HG03432 (cell line): ENCODE data around the gene EPB41L4B.

Experiments used
- ATAC-seq: cut with Tn5 transposase; IDR thresholded peaks from one replicate; pipeline ENCODE4 v1.9.1; 2021; ENCODE audit warnings: mild to moderate bottlenecking, moderate library complexity; ENCODE audit not compliant: unreplicated experiment

EPB41L4B gene

DNA sequence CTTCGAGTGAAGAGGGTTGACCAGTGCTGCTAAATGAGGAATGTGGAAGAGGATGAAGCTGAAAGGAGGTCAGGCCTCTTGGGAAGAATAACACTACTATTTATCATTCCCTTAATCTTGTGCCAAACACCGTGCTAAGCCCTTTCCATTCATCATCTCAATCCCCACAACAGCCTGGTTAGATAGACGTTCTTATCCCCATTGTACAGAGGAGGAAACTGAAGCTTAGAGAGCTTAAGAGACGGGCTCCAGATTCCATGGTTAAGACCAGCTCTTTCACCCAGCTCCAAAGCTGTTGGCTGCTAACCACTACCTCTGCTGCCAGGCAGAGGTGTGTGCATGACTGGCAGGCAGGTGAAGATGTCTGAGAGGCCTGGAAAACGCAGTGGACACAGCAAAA is 868 bp upstream of the EPB41L4B start:
- no peak for ATAC-seq

DNA sequence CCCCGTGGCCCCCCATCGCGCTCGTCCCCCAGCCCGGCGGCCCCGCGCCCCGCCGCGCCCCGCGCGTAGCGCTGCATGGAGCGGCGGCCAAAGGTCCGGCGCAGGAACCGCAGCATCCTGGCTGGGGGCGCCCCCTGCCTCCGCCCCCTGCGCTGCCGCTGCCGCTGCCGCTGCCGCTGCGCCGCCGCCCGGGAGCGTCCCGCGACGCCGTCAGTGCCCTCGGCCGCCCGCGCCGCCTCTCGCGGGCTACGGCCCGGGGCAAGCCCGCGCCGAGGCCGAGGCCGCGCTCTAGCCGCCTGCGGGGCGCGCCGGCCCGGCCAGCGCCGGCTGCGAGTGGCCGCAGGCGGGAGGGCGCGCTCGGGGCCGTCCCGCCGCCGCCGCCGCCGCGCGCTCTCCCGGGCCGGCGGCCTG is 523 bp downstream of the EPB41L4B start:
- ATAC-seq, result peak; percentile 47

DNA sequence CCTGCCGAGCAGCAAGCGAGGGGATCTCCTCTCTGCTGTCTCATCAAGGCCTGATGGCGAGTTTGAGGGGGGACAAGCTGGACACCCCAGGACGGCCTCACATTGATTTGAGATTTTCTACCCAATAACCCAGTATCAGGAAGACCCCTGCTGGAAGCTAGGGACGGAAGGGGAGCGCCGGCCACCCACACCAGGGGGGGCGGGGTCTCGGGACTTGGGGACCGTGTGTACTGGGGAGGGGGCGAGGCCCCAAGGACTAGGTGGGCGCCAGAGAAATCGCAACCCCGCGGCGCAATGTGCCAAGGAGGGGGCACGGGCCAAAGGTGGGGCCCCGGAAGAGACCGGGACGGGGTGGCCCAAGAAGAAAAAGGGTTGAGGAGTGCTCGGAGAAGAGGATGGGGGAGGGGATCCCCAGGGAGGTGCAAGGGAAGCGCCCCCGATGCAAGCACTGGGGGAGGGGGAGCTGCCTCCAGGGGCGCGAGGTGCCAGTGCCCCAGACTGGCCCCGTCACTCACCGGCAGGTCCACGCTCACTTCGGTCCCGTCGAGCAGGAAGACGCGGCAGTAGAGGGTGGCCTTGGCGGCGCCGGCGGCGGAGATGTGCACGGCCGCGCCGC is 1.1 kb downstream of the EPB41L4B start:
- peak; percentile 20 for ATAC-seq

DNA sequence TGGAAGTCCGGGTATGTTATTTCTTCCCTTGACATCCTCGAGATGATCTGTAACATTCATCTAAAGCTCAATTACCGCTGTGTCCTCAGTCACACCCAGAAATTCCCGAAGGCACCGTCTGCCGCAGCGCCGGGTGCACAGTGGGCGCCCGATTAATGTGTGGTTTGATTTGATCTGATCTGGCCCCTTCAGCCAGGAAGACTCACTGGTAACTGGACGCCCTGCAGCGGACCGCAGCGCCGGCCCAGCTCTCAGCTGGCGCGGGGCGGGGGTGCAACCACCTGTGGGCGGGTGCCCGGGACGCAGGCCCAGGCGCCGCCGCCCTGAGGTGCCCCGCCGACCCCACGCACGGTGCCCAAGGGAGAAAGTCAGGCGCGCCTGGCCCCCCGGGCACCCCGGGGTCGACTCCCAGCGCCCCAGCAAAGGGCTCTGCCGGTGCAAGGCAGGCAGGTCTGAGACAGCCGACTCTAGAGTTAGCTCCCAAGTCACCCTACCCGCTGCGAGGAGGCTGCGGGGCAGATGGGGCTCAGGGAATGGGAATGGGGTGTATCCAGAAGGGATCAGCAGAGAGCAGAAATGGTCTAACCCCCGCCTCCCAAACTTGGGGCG is 1.7 kb downstream of the EPB41L4B start:
- ATAC-seq, result no peak

DNA sequence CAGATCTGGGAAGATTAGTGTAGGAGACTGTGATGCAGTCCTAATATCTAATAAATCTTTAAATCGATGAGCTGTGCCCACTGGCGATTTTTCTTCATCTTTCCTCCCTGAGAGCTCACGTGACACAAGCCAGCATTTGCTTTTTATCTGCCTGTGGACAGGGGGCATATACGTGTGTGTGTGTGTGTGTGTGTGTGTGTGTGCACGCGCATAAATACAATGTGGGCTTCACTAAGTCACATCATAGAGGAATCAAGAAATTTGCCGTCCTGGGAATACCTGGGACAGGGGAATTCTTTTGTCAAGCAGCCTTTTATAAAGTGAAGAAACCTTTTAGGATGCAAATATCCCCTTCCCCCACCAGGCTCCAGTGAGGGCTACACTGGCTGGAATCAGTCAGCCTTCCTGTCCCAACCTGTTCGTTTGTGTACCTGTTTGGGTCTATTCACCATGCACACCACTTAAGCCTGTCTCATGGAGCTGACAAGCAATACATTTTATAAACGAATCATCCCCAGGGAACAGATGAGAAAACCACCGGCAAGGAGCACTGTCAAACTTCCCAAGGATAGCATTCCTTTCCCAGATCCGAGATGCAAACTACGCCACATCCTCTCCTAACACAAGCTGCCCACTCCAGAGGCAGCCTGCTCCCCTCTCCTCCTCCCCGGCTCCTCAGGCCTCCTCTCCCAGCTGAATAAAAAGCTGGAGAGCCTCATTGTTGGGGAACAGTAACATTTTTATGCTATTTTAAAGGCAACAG is 2.7 kb downstream of the EPB41L4B start:
- no peak for ATAC-seq

DNA sequence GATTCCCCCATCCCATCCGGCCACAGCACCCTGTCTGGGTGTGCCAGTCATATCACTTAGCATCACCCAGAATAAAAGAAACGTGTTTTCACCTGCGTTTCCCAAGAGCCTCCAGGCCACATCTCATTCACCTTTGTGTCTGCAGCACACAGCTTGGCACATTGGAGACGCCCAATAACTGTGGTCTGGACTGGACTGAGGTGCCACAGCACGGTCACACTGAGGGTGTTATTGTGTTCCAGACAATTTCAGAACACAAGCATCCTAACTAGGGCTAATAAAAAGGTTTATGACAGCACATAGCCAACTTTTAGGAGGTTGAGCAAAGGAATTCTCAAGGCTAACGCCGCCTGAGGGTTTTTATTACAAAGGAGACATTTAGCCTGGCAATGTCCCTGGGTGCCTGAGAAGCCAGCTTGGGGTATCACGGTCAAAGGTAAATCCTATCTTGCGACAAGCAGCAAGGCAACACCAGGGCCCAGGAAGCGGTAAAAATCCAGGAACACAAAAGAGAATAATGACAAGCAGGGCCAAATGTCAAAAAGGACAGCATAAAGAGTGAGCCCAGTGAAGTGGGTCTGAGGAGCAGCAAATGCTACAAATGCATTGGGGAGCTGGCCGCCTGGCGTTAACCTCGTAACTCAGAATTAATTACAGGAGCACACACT is 3.4 kb downstream of the EPB41L4B start:
- ATAC-seq, result no peak

DNA sequence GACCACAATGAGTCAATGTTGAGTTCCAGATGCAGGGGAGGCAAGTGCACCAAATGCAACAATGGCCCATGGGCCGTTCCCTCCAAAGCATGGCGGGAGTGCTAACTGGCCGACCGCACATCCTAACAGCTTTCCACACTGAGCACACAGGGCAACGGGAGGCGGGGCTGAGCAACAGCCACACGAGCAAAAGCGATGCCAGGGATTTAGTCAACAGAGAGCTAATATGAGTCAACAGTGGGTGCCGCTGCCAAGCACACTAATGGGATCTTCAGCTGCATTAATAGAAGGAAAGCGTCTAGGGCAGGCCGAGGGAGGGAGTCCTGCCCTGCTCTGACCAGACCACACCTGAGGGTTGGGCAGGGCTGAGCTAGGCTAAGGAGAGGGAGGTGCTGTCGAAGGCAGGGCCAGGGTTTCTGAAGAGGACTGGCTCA is 4.6 kb downstream of the EPB41L4B start:
- no peak for ATAC-seq

DNA sequence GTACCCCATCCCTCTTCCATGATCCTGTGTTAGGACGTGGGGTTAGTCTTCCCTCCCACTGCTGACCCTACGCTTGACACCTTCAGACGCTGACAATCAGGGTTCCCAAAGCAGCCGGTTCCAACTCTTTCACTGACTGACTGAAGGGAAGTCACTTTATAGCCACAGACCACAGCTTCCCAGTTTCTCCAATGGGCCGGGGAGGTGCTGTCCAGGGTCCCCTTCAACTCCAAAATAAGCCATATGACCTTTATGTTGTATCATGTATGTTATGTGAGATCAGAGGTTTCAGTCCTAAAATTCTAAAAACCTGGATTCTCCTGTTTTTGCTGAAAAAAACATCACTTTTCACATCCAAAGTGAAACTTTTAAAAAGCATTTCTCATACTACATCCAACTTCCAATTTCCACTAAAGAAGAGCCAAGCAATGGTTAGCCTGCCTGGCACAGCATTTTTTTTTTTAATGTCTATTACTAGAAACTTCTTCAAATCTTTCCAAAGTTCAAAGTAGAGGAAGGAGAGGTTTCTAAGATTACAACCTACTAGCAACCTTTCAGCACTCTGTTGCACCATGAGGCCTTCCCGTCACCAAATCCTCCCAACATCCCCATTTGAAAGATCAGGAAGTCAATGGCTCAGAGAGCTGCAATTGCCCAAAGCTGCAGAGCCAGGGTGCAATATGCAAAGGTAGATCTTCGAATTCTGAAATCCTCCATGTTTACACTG is 5.2 kb downstream of the EPB41L4B start:
- ATAC-seq, result no peak

DNA sequence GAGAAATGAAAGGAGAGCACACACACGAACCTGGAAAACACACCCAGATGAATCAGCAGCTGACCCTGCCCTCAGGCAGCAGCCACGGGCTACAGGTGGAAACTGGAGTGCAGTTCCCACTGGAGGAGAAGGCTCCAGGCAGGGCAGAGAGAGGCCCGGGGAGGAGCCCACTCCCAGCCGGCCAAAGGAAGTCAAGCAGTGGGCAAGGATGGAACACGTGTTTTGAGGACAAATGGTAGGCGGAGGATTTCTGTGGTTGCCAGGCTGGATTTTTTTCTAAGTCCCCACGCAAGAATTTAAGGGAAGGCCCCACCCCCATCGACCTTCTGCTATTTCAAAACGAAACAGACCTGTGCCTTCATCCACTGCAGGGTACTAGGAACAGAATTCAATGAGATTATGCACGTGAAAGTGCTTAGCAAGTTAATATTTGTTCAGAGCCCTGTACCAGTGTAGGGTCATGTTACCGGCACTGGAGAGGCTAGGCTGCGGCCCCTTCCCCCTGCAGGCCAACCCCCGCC is 6.8 kb downstream of the EPB41L4B start:
- ATAC-seq, result no peak

DNA sequence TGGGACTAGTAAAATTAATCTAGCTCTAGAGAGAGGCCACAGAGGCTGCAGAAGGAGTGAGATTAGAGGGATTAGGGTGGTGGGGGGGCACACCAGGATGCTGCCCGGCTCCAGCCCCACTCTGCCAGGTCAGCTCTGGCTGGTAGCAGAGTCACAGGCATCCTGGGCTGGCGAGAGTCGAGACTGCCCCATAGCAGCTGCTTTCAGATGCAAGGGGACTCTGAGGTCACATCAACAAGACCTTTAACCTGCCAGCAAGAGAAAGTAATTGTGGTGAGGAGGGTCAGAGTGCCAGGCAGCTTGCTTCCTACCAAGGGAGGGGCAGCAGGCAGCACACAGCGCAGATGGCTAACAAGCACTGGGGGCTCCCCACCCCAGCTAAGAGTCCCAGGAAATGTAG is 7.5 kb downstream of the EPB41L4B start:
- no peak for ATAC-seq

DNA sequence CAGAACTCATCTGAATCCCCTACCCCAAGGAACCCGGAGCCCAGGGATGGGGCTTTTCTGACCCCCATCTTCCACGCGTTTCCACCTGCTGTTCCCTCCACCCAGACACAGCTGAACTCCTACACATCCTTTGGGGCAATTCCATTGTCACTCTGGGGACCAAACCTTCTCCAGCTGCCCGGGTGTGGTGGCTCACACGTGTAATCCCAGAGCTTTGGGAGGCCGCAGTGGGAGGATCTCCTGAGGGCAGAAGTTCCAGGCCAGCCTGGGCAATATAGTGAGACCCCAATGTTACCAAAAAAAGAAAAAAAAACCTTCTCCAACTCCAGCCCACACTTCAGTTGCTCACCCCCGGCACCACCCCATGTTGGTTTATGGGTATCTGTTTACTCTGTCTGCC is 8.1 kb downstream of the EPB41L4B start:
- no peak for ATAC-seq

DNA sequence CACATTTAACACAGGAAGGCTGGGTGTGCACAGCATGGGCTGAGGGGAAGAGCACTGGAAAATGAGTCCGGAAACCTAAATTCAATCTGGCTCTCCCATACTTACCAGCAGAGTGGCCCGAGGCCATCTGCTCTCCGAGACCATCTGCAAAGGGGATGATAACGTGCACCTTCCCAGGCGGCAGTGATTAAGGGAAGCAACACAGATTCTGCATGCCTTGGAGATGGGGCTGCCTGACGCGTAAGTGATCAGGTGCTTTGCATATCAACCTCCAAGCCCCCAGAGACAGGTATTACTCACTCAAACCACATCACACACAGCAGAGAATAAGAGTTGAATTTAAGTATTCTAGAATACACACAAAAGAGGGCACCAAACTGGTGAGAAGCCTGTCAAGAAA is 9.1 kb downstream of the EPB41L4B start:
- ATAC-seq, result peak; percentile 91

DNA sequence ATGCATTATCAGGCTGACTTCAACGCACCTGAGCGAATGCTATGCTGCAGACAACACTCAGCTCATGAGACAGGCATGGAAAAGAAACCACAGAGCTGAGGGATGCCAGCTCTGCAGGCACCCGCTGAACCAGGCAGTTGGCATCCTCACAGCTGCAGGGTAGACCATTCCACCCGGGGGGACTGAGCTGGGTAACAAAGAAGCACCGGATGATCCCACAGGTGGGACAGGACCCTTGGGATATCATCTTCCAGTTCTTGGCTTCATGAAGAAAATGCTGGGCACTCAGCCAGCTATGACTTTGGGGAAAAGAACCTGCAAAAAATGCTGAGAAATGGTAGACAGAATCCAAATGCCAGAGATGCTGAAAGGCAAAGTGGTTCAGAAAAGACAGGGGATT is 9.6 kb downstream of the EPB41L4B start:
- no peak for ATAC-seq

DNA sequence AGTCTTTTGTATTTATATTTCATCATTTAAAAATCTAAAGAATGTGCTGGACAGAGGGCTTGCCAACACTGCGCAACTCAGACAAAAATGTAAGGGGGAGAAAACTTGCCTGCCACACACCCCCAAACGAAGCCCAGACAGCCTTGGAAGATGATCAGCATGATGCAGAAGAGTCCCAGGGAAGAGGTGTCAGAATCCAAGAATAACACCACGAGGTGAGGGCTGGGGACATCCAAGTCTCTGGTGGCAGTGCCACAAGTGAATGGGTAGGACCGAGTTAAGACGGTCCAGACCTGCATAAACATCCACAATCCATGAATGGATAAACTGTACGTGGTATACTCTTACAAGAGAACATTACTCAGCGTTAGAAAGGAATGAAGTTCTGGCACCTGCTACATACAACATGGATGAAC is 10.4 kb downstream of the EPB41L4B start:
- no peak for ATAC-seq

DNA sequence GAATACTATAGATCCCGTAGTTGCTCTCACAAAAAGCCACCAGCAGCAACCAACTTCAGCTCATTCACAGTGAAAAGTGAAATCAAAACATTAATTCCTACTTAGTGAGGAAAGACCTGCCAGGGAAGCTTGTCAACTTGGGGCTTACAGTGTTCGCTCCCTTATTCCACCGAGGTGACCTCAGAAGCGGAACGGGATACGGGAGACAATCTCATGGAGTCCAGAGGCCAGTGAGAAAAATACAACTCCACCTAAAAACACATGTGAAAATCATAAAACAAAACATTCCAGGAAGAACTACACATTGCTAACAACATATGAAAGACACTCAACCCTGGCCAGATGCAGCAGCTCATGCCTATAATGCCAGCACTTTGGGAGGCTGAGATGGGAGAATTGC is 11.6 kb downstream of the EPB41L4B start:
- ATAC-seq, result no peak

DNA sequence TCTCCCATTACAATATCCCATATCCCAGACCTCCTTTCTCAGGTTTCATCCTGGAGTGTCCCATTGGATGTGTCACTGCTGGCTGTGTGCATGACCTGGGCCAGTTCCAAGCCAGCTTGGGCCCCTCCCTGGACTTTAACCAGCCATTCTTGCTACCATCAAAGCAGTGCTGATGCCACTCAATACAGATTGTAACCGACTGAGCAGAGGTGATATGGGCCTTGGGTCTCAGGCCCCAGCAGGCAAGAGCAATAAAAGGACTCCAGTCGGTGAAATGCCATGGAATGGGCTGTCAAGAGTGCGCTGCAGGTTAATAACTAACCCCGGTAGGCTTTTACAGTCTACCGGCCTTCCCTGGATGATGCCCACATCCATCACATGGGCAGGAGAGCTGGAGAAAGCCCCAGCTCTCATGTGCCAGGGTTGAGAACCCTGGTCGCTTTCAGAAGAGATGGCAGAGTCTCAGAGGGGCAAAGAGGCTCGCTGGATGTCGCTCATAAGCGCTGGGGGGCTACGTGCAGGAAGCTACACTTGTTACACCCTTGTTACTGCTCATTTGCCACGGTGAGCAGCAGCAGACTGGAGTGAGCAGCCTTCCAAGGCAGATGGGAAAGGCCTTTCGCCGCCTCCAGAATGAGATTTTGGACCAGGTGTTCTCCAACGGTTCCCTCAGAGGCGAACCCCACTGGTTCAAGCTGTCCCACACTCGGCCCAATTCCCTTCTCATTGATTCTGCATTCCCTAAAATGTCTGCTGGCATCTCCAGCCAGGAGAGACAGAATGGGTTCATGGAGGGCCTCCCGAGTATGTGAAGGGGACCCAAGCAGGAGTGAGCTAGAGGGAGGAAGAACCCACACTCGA is 13.2 kb downstream of the EPB41L4B start:
- no peak for ATAC-seq

DNA sequence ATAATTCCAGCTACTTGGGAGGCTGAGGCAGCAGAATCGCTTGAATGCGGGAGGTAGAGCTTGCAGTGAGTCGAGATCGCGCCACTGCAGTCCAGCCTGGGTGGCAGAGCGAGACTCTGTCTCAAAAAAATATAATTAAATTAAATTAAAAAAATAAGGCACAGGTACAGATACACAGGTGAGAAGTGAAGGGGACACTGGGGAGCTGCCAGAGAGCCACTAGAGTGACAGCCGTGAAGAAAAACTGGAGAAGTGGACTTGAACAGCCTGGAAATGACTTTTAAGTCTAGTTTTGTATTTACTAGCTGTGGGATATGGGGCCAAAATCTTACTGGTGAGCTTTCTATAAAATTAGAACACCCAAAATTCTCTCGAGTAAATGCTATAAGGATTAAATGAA is 15.1 kb downstream of the EPB41L4B start:
- ATAC-seq, result no peak

DNA sequence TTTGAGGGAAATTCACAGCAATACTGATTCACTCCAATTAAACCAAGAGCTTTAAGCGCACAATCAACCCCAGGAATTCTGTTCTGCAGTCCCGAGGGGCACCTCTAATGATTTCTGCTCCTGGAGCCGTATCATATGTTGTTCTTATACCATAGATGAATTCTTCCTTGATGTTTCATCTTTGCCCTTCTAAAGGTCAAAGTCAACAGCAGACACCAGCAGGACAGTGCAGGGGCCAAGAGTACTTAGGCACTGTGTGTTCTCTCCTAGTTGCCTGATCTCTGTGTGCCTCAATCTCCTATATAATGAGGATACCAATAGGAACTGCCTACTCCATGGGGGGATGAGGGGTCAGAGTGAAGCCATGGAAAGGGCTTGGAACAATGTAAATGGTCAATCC is 16.5 kb downstream of the EPB41L4B start:
- no peak for ATAC-seq

DNA sequence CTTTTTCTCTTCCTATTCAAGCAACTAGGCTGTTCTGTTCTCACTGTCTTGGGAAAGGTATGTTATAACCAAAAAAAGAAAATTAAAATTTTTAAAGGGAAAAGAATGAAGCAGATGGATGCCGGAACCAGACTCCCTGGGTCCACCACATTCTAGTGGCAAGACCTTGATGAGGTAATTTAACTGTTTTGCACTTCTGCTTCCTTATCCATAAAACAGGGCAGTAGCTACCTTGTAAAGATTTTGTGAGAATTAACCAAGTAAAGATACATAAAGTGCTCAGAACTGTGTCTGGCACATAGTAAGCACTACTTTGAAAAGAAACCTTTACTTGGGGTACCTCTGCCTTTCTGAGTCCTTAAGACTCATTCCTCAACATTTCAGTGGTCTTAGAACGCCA is 17.0 kb downstream of the EPB41L4B start:
- no peak for ATAC-seq

DNA sequence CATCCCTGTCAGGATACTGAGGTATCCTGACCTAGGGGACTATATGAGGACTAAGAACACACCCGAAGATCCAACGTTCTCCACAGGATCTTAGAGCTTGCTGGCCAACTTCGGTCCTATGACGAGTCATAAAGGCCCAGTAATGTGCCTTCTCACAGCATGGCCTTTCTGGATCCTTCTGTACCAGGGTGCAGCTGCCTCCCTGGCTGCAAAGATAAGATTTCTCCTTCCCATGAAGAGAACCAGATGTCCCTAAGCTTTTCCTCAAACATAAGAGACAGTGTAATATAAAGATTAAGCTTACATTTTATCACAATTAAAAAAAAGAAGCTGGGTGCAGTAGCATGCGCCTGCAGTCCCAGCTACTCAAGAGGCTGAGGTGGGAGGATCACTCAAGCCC is 18.3 kb downstream of the EPB41L4B start:
- no peak for ATAC-seq
